GM19463 (cell line): ENCODE measurements around the gene DDX24.
A peak's percentile ranks its signal among the peaks of the same experiment; 100 is the strongest.

Source experiments
- ATAC-seq: cut with Tn5 transposase; IDR thresholded peaks from one replicate; pipeline ENCODE4 v1.9.1; 2021; ENCODE audit warnings: mild to moderate bottlenecking, moderate library complexity; ENCODE audit not compliant: unreplicated experiment

DDX24 gene

GRCh38 chr14:94036313-94037167 is 44.5 kb downstream of the DDX24 start:
- peak; percentile 91 for ATAC-seq

GRCh38 chr14:94034886-94035285 is 46.1 kb downstream of the DDX24 start:
- no peak for ATAC-seq

GRCh38 chr14:94031883-94032279 is 49.1 kb downstream of the DDX24 start:
- ATAC-seq = no peak

GRCh38 chr14:94031161-94031882 is 49.7 kb downstream of the DDX24 start:
- ATAC-seq = no peak

GRCh38 chr14:94030571-94030970 is 50.4 kb downstream of the DDX24 start:
- no peak for ATAC-seq

- no peak for ATAC-seq
Observed at GRCh38 chr14:94029671-94030203, 51.3 kb downstream of the DDX24 start.

- no peak for ATAC-seq
Observed at GRCh38 chr14:94029265-94029664, 51.7 kb downstream of the DDX24 start.

- no peak for ATAC-seq
Observed at GRCh38 chr14:94028450-94028826, 52.6 kb downstream of the DDX24 start.

GRCh38 chr14:94027566-94028449 is 53.2 kb downstream of the DDX24 start:
- ATAC-seq = no peak

- ATAC-seq = no peak
Observed at GRCh38 chr14:94026889-94027469, 54.0 kb downstream of the DDX24 start.

- ATAC-seq = peak; percentile 99
Observed at GRCh38 chr14:94026173-94026888, 54.7 kb downstream of the DDX24 start, which contains the start of gene OTUB2. Gene OTUB2, plus strand, starts transcription at chr14:94026340. Its CDS starts 198 bp downstream, at chr14:94026538.

GRCh38 chr14:94025720-94026119 is 55.3 kb downstream of the DDX24 start:
- no peak for ATAC-seq

- no peak for ATAC-seq
Observed at GRCh38 chr14:94024549-94024948, 56.5 kb downstream of the DDX24 start.

GRCh38 chr14:94022532-94023411 is 58.2 kb downstream of the DDX24 start:
- ATAC-seq = no peak

GRCh38 chr14:94021416-94022157 is 59.4 kb downstream of the DDX24 start:
- no peak for ATAC-seq

GRCh38 chr14:94021001-94021400 is 60.0 kb downstream of the DDX24 start:
- ATAC-seq = no peak

GRCh38 chr14:94020267-94020666 is 60.7 kb downstream of the DDX24 start:
- ATAC-seq = no peak

- ATAC-seq = no peak
Observed at GRCh38 chr14:94019329-94019728, 61.7 kb downstream of the DDX24 start.
